TTC549 (cell line): Measurements from ENCODE around the gene NCOA4.
"Not testable (repeated sequence)": the region's sequence is repeated elsewhere in the genome, so short reads cannot be mapped to it uniquely, and the experiment has no call there.

ENCODE experiments used
- FAIRE-seq: peaks from 2 replicates; lab custom pipeline; 2012; peaks lifted over from hg19 to GRCh38; lab: Jason Lieb, UNC

The NCOA4 gene

DNA sequence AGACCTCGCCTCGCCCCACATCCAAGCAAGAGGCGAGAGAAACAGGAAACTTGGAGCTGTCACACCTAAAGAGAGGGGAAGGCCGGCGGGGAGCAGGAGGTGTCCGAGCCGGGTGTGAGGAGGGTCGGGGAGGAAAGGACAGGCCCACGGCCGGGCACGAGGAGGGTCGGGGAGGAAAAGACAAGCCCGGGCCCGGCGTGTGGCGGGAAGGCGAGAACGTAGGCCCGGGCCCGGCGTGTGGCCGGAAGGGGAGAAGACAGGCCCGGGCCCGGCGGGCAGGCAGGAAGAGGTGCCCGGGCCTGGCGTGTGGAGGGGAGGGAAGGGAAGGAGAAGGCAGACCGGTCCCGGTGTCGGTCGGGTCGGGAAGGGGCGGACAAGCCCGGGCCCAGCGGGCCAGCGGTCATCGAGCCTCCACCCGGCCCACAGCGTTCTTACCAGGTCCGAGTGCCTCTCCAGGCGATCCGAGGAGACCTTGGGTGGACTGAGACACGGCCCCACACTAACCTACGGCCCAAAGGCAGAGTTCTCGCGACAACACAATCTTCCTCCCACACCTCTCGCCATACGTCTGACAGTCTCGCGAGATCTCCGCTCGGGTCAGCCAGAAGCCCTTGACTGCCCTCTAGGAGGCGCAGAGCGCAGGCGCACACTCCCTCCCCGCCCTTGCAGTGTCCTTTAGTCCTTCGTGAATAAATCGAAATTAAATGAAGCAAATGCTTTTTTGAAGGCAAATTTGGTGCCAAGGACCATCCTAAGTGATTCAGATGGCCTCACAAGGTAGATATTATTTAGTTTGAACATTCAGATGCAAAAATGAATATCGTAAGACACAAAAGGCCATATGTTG lies at the start of gene NCOA4:
NCOA4 (minus strand) TSS at position 533 of the 847 bp plus-strand sequence. CDS start 13,943 bp downstream, outside the sequence.
- no peak for FAIRE-seq

DNA sequence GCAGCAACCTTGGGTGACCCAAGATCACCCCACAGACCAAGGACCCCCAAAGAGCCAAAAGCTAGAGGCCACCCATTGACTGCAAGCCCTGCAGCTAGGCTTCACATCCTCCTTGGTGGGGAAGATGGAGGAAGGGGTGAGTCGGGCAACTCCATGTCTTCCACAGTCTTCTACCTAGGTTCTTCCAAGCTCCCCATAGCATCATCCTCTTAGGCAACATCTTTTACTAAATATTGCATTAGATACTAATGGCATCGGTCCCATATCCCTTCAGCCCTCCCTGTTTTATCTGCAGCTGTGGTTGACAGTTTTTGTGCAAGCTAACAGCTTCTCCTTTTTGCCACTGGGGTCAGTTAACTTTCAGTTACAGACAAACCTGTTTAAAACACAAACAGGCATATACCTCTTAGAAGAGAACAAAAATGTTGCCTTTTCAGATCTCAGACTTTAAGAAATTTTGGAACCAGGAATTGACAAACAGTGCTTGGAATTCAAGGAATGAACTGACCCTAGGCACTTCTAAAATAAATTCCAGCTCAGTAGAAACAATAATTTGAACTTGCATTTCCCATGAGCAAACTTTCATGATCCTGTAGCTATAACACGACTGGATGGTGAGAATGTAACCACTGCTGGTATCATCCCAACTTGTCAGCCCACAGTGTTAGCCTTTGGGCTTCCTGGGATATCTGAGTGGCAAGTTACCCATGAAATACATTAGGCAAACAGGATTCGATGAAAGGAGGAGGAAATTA lies 49.6 kb upstream of the NCOA4 start:
- FAIRE-seq, result no peak

DNA sequence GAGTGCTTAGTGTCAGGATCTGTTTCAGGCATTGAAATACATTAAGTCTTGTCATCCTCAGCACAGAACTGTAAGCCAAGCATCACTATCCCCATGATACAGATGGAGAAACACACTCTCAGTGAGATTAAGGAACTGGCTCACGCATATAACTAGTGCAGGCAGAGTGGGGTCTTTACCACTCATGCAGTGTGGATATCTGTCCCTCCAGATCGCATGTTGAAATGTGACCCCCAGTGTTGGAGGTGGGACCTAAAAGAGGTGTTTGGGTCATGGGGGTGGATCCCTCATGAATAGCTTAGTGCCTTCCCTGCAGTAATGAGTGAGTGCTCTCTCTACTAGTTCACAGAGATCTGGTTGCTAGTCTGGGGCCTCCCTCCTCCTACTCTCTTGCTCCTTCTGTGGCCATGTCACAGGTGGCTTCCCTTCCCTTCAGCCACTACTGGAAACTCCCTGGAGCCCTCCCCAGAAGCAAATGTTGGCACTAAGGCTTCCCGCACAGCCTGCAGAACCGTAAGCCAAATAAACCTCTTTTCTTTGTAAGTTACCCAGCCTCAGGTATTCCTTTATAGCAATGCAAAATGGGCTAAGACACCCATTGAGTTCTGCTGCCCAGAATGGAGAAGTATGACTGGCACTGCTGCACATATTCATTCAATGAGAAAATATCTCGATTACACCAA lies 47.4 kb upstream of the NCOA4 start:
- FAIRE-seq, result no peak

DNA sequence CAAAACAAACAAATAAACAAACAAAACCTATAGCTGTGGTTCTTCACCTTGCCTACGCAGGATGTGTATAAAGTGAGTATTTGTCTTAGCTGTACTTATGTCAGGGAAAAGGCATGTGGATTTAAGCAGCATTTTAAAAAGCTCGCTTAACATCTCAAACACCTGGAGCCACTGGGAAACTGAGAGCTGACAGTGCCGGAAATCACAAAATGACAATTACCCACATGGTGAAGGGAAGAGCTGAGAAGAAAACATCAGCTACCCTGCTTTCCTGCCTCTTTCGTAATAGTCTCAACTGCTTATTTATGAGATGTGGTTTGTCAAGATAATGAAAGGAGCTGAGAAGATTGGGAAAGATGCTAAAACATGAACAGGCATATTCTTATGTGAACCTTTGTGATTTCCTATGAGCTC lies 46.7 kb upstream of the NCOA4 start:
- no peak for FAIRE-seq

DNA sequence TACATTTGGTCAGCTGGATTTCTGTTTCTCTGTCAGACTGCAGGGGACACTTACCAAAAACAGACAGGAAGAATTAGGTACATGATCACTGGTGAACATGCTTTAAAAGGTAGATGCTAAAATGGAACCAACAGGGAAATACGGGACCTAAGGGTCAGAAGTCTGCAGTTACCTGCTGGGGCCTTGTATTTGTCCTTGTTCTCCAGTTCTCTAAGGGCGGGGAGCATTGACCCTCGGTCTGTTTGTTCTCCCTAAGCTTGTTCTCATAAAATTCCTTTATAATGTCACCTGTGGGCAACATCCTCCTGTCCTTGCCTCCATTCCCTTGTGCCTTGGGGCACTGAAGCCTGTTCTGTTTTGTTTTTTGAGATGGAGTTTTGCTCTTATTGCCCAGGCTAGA lies 45.4 kb upstream of the NCOA4 start:
- no peak for FAIRE-seq

DNA sequence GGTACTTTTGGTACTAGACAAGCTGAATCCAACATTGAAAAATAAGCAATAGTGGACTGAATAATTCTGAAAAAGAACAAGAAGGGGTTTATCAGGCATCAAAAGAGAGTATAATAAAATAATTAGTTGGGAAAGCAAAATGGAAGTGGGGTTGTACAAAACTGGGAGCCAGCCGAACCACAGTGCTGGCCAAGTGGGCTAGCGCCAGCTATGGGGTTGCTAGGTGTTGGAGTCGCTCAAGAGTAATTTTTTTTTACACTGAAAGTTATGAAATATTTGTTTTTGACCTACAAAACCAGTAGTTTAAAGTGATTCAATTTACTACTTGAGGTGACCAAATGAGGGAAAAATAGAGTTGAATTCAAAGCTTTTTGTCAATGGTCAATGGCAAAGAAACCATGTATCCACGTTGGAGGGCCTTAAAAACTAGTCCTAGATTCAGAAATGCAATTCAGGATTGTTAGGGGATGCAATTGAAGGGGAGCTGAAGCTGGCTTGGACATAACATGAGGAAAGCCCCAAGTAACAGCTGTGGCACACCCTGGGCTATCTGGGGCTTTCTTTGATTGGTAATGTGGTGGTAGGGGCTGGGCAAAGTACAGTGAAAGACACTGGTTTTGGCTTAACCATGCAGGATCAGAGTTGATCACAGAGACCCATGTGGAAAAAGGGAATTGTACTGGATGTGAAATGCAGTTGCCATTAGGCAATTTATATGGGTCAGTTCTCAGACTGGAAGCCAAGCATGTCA lies 43.9 kb upstream of the NCOA4 start:
- no peak for FAIRE-seq

DNA sequence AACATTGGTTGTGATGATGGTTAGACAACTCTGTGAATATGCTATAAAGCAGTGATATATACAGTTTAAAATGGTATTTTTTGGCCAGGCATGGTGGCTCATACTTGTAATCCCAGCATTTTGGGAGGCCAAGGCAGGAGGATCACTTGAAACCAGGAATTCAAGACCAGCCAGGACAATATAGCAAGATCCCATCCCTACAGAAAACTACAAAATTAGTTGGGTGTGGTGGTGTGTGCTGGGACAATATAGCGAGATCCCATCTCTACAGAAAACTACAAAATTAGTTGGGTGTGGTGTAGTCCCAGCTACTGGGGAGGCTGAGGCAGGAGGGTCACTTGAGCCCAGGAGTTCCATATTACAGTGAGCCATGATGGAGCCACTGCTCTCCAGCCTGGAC lies 43.1 kb upstream of the NCOA4 start:
- FAIRE-seq, result no peak

DNA sequence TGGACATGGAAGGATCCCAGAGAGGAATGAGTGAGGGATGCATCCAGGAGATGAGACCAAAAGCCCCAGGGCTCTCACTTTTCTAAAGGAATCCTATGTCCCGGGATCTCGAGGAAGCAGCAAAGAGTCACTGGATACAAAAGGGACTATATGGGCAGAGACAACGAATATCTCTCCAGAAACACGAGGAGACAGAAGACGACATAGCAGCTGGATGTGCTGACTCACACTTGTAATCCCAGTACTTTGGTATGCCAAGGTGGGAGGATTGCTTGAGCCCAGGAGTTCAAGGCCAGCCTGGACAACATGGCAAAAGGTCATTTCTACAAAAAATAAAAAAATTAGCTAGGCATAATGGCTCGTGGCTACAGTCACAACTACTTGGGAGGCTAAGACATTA lies 40.3 kb upstream of the NCOA4 start:
- FAIRE-seq, result no peak

DNA sequence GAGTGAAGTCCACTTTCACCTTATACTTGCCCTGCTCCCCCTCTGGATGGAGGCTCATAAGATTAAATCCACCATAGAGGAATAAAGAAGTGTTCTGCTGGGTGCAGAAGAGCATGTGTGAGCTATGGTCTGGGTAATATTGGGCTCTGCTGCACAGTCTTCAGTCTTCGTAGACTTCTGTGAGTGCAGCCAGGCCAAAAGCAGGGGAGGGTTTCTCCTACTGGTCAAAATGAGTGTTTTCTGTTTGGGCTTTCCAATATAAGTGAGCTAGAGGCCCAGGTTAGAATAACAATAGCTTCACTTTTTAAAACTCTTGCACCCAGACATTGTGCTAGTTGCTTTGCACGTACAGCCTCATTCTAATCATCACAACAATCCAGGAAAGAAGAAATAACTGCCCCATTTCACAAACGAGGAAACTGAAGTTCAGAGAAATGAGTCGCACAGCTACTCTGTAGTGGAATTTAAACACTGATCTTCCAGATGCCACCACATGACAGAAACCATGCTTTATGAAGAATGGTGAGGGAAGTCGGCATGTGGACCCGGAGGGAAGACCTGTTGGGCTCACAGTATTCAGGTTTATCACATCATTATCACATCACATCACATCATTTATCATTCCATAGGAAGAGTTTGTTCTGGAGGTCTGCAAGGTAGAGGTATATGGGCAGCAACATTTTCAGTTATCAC lies 39.5 kb upstream of the NCOA4 start:
- no peak for FAIRE-seq

DNA sequence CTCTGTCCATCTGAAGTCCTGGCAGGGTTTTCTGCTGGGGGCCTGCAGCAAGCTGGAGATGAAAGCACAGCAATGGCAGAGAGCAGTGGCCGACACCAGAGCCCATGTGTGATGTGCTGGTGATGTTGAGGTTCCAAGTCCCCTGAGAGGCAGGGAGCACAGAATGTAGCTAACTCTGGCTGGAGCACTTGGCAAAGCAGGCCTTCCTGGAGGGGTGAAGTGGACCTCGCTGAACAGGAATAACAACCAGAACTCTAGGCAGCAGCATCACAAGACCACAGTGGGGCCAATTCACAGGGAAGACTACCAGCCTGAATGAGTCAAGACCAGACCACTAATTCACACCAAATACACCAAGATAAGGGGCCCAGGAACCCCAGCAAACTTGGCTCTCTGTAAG lies 38.5 kb upstream of the NCOA4 start:
- FAIRE-seq, result no peak

DNA sequence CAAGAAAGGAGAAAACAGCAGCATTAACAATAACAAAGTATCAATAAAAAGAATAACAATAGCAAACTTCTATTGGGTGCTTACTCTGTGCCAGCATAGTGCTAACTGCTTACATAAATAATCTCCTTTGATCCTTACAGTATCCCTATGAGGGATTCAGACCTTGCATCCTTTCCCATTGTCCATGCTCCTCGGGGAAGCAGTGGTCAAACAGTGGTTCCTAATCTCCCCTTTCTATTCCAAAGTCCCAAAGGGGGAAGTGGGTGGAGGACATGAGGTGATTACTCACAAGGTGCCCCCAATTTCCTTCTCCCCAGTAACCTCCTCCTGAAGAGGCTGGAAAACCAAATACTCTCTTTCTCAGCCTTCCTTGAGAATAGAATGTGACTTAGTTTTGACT lies 37.7 kb upstream of the NCOA4 start:
- no peak for FAIRE-seq

DNA sequence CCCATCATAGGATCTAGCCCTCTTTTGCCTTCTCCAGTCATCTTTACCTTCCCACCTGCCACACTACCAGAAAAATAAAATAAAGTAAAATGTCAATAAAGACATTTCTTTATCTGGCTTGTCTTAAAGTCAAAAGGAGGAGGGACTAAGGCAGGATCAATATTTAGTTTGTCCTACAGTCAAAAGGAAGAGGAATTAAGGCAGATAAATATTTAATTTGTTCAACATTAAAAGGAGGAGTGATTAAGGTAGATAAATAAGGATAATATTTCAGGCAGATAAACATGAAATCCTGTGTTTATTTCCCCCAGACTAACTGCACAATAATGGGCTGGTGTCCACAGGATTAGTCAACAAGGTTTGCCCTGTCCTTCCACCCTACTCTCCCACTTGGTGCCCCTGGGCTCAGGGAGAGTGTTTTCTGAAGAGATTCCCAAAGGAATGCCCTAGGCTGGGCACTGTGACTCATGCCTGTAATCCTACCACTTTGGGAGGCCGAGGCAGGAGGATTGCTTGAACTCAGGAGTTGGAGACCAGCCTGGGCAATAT lies 33.9 kb upstream of the NCOA4 start:
- no peak for FAIRE-seq

DNA sequence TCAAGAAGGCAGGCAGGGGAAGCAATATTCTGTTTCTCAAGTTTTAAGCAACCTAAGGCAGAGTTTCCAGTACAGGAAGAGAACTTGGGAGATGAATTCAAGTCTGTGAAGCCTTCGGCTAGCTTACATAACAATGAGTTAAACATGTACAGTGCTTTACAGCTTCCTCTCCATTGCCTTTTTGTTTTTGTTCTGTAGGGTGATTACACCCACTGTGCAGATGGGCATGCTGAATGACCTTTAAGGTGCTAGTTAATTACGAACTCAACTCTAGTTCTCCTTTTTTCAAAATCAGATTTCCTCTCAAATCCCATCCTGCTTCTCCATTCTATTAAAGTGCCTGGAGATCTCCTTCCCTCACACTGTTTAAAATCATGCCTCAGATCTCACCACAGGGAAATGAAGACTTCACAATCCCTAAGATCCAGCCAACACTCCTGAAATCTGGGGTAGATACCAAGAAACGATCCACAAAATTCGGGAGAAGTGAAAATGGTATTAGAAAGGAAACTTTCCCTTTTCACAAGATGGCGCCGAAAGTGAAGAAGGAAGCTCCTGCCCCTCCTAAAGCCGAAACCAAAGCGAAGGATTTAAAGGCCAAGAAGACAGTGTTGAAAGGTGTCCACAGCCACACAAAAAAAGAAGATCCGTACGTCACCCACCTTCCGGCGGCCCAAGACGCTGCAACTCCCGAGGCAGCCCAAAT lies 32.5 kb upstream of the NCOA4 start:
- no peak for FAIRE-seq

DNA sequence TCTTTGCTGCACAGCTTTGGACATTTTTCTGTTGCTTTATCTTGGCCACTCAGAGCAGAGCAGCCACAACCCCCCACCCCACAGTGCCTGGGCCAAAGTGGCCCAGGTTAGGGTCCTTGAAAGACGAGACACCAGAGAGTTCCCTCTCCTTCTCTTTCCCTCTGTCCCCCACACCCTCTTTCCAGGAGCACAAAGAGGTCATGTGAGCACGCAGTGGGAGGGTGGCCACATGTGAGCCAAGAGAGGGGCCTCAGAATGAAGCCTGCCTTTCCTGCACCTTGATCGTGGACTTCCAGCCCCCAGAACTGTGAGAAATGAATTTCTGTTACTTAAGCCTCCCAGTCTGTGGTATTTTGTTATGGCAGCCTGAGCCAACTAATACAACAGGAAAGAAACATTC lies 30.3 kb upstream of the NCOA4 start:
- no peak for FAIRE-seq

DNA sequence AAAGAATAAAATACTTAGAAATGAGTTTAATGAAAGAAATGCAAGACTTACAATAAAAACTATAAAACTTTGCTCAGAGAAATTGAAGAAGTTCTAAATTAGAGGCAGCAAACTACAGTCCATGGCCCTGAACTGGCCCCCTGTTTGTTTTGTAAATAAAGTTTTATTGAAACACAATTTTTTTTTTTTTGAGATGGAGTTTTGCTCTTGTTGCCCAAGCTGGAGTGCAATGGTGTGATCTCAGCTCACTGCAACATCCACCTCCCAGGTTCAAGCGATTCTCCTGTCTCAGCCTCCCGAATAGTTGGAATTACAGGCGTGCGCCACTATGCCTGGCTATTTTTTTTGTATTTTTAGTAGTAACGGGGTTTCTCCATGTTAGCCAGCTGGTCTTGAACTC lies 27.5 kb upstream of the NCOA4 start:
- FAIRE-seq, result not testable (repeated sequence)

DNA sequence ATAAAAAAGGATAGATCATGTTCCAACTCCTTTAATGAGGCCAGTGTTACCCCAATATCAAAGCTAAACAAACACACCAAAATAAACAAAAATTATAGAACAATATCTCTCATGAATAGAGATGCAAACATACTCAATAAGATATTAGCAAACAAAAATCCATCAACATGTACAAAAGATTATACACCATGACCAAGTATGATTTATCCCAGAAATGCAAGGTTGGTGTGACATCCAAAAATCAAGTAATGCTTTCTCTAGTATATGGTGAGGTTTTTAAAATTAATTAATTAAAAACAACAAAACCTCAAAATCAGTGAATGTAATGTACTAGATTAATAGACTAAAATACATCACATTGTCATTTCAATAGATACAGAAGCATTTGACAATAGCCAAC lies 26.6 kb upstream of the NCOA4 start:
- no peak for FAIRE-seq

DNA sequence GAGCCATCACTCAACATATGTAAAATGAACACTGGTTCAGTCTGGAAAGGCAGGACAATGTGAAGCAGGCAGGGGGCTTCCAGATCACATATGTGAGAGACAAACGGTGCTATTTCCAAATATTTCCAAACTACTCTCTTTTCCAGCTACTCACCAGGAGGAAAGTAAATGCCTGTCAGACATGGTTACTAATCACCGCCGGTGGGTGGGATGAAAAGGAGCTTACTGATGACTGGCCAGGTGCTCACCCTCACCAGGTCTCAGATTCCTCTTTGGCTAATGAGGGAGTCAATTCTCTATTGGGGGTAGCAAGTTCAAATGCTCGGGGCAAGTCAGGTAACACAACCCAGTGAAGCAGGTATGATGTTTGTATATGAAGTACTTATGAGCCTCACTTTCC lies 25.3 kb upstream of the NCOA4 start:
- FAIRE-seq, result no peak

DNA sequence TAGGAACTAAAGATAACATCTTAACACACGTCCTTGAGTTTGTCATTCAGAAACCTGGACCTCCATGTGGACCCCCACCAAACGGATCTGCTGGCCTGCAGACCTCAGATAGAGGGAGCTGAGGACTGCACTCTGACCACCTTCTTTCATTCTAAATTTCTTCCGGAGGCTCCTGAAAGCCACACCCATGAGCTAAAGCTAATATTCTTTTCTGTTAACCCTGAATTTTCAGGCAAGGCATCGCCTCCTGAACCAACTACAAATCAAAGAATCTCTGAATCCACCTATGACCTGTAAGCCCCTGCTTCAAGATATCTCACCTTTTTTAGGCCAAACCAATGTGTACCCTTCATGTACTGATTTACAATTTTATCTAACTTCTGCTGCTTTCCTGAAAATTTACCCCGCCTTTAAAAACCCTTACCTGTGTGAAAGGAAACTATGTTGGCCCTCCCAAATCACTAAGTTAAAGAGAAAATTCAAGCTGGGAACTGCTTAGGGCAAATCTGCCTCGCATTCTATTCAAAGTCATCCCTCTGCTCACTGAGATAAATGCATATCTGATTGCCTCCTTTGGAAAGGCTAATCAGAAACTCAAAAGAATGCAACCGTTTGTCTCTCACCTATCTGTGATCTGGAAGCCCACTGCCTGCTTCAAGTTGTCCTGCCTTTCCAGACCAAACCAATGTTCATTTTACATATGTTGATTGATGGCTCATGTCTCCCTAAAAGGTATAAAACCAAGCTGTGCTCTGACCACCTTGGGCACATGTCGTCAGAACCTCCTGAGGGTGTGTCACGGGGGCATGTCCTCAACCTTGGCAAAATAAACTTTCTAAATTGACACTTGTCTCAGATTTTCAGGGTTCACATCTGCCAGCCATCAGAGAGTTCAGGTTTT lies 23.4 kb upstream of the NCOA4 start:
- FAIRE-seq, result no peak

DNA sequence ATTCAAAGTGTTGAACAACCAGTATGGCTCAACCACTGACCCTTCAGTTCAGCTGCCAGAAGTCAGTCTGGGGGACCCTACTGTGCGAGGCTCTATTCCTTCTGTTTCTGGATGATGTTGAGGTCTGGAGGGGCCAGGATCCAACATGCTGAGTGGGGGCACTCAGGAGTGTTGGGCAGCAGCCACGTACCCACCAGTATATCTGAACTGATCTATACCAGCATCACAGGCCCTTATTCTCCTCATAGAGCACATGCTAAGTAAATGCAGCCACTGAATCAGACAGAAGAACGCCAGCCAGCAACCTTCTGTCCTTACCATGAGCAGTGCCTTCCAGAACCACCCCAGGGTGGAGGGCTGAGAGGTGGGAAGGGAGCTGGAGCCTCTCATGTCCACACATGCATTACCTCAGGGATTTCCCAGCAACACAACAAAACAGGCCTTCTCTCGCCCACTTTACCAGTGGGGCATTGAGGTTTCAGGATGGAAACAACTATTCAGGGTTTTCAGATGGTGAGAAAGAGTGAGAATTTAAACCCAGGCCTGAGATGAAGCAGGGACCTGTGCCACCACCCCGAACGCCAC lies 22.5 kb upstream of the NCOA4 start:
- no peak for FAIRE-seq
